A549 (cell line): ENCODE data around the gene TMPRSS11F. TPM values are rescaled to one million over a fixed set of nuclear protein-coding genes. Genes with fewer than 3 reads are reported as not detected.

ENCODE experiments used
- ATAC-seq, 2 experiments: fragments of 200-7000 bp in 1 of 2; fragments of >200 bp in 1 of 2; cut with Nextera tagmentation in 1 of 2; cut with Tn5 transposase in 1 of 2; 3 replicates each; pipeline versions ENCODE4 v1.8.0 to v1.9.1; 2018 to 2020; ENCODE audit warnings: mild to moderate bottlenecking in 1 of 2, moderate library complexity in 1 of 2
- CTCF ChIA-PET: fragments of 300-600 bp; sonication (Branson Sonifier 250); formaldehyde crosslinking; extraction: SDS; loops from one replicate; lab custom pipeline; 2021; ENCODE audit warnings: antibody characterized with exemption, inconsistent platforms; lab: Yijun Ruan, JAX
- POLR2A ChIA-PET: fragments of 350-600 bp; formaldehyde crosslinking; extraction: SDS; loops from one replicate; lab custom pipeline; 2021; ENCODE audit warnings: antibody characterized with exemption, inconsistent platforms; lab: Yijun Ruan, JAX
- DNase-seq, 2 experiments: peaks; one replicate each; pipeline versions ENCODE4 v3.0.0 to v3.0.0-alpha.2; 2011 to 2016; ENCODE audit warnings: low read depth in 1 of 2, low spot score in 1 of 2
- FAIRE-seq: peaks from 2 replicates; lab custom pipeline; 2011; peaks lifted over from hg19 to GRCh38; lab: Jason Lieb, UNC
- H3K27ac ChIP-seq, 2 experiments: fragments of >200 bp; sonication (Bioruptor Twin); formaldehyde crosslinking; 3 replicates each; pipeline ENCODE4 v1.5.1; 2016 to 2017
- H3K4me1 ChIP-seq: fragments of >200 bp; sonication (Bioruptor Twin); formaldehyde crosslinking; 3 replicates; pipeline ENCODE4 v1.6.1; 2016
- H3K4me2 ChIP-seq: fragments of >200 bp; sonication (Bioruptor Twin); formaldehyde crosslinking; 3 replicates; pipeline ENCODE4 v1.6.1; 2016
- H3K4me3 ChIP-seq: fragments of >200 bp; sonication (Bioruptor Twin); formaldehyde crosslinking; 3 replicates; pipeline ENCODE4 v1.5.1; 2016
- H3K9me3 ChIP-seq: fragments of >200 bp; sonication (Bioruptor Twin); formaldehyde crosslinking; 3 replicates; pipeline ENCODE4 v1.6.1; 2016
- CBX8 ChIP-seq: fragments of 200-600 bp; sonication (generic); IDR thresholded peaks from 2 replicates; pipeline ENCODE4 v1.6.1; 2016
- E2F6 ChIP-seq: IDR thresholded peaks from 2 replicates; pipeline ENCODE4 v1.6.1; 2012; ENCODE audit warnings: low read depth, borderline replicate concordance
- EHMT2 ChIP-seq: fragments of 200-600 bp; sonication (generic); IDR thresholded peaks from 2 replicates; pipeline ENCODE4 v1.6.1; 2016; ENCODE audit warnings: antibody characterized with exemption, low read depth, mild to moderate bottlenecking, moderate library complexity
- EP300 ChIP-seq, 2 experiments: fragments of >200 bp; sonication (Bioruptor Twin); formaldehyde crosslinking; IDR thresholded peaks; 2 replicates in 1 of 2; 3 replicates in 1 of 2; pipeline ENCODE4 v1.6.1; 2016 to 2017
- ESRRA ChIP-seq: fragments of 150-350 bp; IDR thresholded peaks from 2 replicates; pipeline ENCODE4 v1.6.1; 2014; ENCODE audit warnings: mild to moderate bottlenecking, low read length, borderline replicate concordance
- FOXS1 ChIP-seq: fragments of 250-450 bp; sonication (Bioruptor Pico); IDR thresholded peaks from 2 replicates; pipeline ENCODE4 v1.5.0; 2020; ENCODE audit warnings: mild to moderate bottlenecking, moderate library complexity
- GATA3 ChIP-seq: IDR thresholded peaks from 2 replicates; pipeline ENCODE4 v1.6.1; 2012; ENCODE audit warnings: borderline replicate concordance
- HEYL ChIP-seq: fragments of 250-450 bp; sonication (Bioruptor Pico); IDR thresholded peaks from 2 replicates; pipeline ENCODE4 v1.8.0; 2021; ENCODE audit warnings: mild to moderate bottlenecking, moderate library complexity
- HOXB13 ChIP-seq: fragments of 250-450 bp; sonication (Bioruptor Pico); IDR thresholded peaks from 2 replicates; pipeline ENCODE4 v1.5.0; 2020; ENCODE audit warnings: low read depth, mild to moderate bottlenecking, moderate library complexity
- JUN ChIP-seq, 2 experiments: fragments of >200 bp; sonication (Bioruptor Twin); formaldehyde crosslinking; IDR thresholded peaks; 2 replicates in 1 of 2; 3 replicates in 1 of 2; pipeline ENCODE4 v1.6.1; 2016 to 2017
- JUNB ChIP-seq: fragments of >200 bp; sonication (Bioruptor Twin); formaldehyde crosslinking; IDR thresholded peaks from 2 replicates; pipeline ENCODE4 v1.6.1; 2016
- KDM1A ChIP-seq: fragments of 200-600 bp; sonication (generic); IDR thresholded peaks from 2 replicates; pipeline ENCODE4 v1.6.1; 2016; ENCODE audit warnings: low read depth, mild to moderate bottlenecking
- KDM5A ChIP-seq: fragments of 200-600 bp; sonication (generic); IDR thresholded peaks from 2 replicates; pipeline ENCODE4 v1.6.1; 2016; ENCODE audit warnings: antibody characterized with exemption, mild to moderate bottlenecking
- MAFK ChIP-seq: fragments of 450-650 bp; IDR thresholded peaks from 2 replicates; pipeline ENCODE4 v1.6.1; 2014; ENCODE audit not compliant: partially characterized antibody
- MAX ChIP-seq: IDR thresholded peaks from 2 replicates; pipeline ENCODE4 v1.6.1; 2012
- MYC ChIP-seq: IDR thresholded peaks from 2 replicates; pipeline ENCODE4 v1.6.1; 2012; ENCODE audit warnings: mild to moderate bottlenecking, inconsistent platforms, low read length, improper control_type of control experiment, borderline replicate concordance
- NR3C1 ChIP-seq: fragments of >200 bp; sonication (Bioruptor Twin); formaldehyde crosslinking; IDR thresholded peaks from 3 replicates; pipeline ENCODE4 v1.6.1; 2017
- PBX3 ChIP-seq: IDR thresholded peaks from 2 replicates; pipeline ENCODE4 v1.6.1; 2012
- PHF8 ChIP-seq: fragments of 200-600 bp; sonication (generic); IDR thresholded peaks from 2 replicates; pipeline ENCODE4 v1.6.1; 2016; ENCODE audit warnings: low read depth, mild to moderate bottlenecking, antibody characterized with exemption, moderate library complexity, borderline replicate concordance
- RAD21 ChIP-seq, 2 experiments: fragments of >200 bp in 1 of 2; sonication (Bioruptor Twin) in 1 of 2; formaldehyde crosslinking in 1 of 2; IDR thresholded peaks in 1 of 2; conservative IDR thresholded peaks in 1 of 2; 2 replicates in 1 of 2; 3 replicates in 1 of 2; pipeline ENCODE4 v1.6.1; 2012 to 2018; ENCODE audit warnings: inconsistent platforms in 1 of 2
- REST ChIP-seq: fragments of 200-600 bp; sonication (generic); IDR thresholded peaks from 2 replicates; pipeline ENCODE4 v1.6.1; 2016; ENCODE audit warnings: antibody characterized with exemption, mild to moderate bottlenecking, moderate library complexity
- SMC3 ChIP-seq: fragments of >200 bp; sonication (Bioruptor Twin); formaldehyde crosslinking; IDR thresholded peaks from 3 replicates; pipeline ENCODE4 v1.6.1; 2018; ENCODE audit warnings: inconsistent platforms
- SREBF2 ChIP-seq: fragments of 450-650 bp; IDR thresholded peaks from 2 replicates; pipeline ENCODE4 v1.6.1; 2014; ENCODE audit warnings: mild to moderate bottlenecking, moderate library complexity
- TP53 ChIP-seq: fragments of 250-450 bp; sonication (Bioruptor Pico); IDR thresholded peaks from 2 replicates; pipeline ENCODE4 v1.5.0; 2021; ENCODE audit warnings: mild to moderate bottlenecking, moderate library complexity
- ZFP36 ChIP-seq: fragments of 450-650 bp; IDR thresholded peaks from 2 replicates; pipeline ENCODE4 v1.6.1; 2014; ENCODE audit warnings: borderline replicate concordance; ENCODE audit not compliant: partially characterized antibody
- ZNF302 ChIP-seq: fragments of 250-450 bp; sonication (Bioruptor Pico); IDR thresholded peaks from 2 replicates; pipeline ENCODE4 v1.9.0; 2021; ENCODE audit warnings: inconsistent platforms, mild to moderate bottlenecking, moderate library complexity
- ZSCAN20 ChIP-seq: fragments of 250-450 bp; sonication (Bioruptor Pico); IDR thresholded peaks from 2 replicates; pipeline ENCODE4 v1.8.0; 2022; ENCODE audit warnings: mild to moderate bottlenecking, moderate library complexity
- WGBS: methylation state at CpG from one replicate; pipeline ENCODE4 v1.1.6; 2017; ENCODE audit errors: missing lambda C conversion rate; 5-methylcytosine and 5-hydroxymethylcytosine counted together
- polyA plus RNA-seq, 4 experiments: library from polyadenylated mRNA; depleted of rRNA in 3 of 4; stranded (reverse); fragments of >200 nt; fragmentation: RNase III in 1 of 4; extraction: RNeasy Plus Mini Kit Qiagen cat#74134 plus additional on column Dnase treatment in 1 of 4; gene quantifications; 2 replicates in 3 of 4; 3 replicates in 1 of 4; pipeline ENCODE4 v1.2.3, GENCODE V29; 2011 to 2017

Gene TMPRSS11F
- polyA plus RNA-seq, 2 of the 4 experiments (the other 2 are of a cell fraction), result not detected

- TF ChIP-seq ESRRA (no peak), MAFK (no peak)
Observed at GRCh38 chr4:68074397-68074796, 55.3 kb downstream of the TMPRSS11F start (continued).

- Histone ChIP-seq H3K4me2 (no peak overlapping the region), H3K9me3 (no peaks in the 10 kb centered on the region), H3K4me1 (no peaks in the 10 kb centered on the region), H3K4me3 (no peak overlapping the region), H3K27ac (no peak overlapping the region)
- CTCF ChIA-PET, result no interaction called here
- ATAC-seq (no peak), FAIRE-seq (no peak), DNase-seq (no peak)
- TF ChIP-seq EHMT2 (no peak), KDM1A (no peak), SMC3 (no peak), NR3C1 (no peak), MAX (no peak), ZNF302 (CRISPR knock-in tag) (no peak), ZSCAN20 (CRISPR knock-in tag) (no peak), FOXS1 (CRISPR knock-in tag) (no peak), TP53 (CRISPR knock-in tag) (no peak), JUN (IDR thresholded peaks at IDR 0.05) (no peak), EP300 (IDR thresholded peaks at IDR 0.05) (no peak), HEYL (CRISPR knock-in tag) (no peak)
- POLR2A ChIA-PET, result no interaction called here
Observed at GRCh38 chr4:68070302-68070701, 59.4 kb downstream of the TMPRSS11F start.

- Histone ChIP-seq H3K27ac (no peak overlapping the region), H3K9me3 (no peaks in the 10 kb centered on the region), H3K4me1 (no peaks in the 10 kb centered on the region), H3K4me2 (no peak overlapping the region), H3K4me3 (no peak overlapping the region)
- ChIA-PET CTCF (no interaction called here), POLR2A (no interaction called here)
- no peak for ATAC-seq
- TF ChIP-seq SREBF2, result no peak
- no peak for TF ChIP-seq MAFK
- TF ChIP-seq E2F6, result no peak
- no peak for TF ChIP-seq JUNB
- no peak for TF ChIP-seq JUN (IDR thresholded peaks at IDR 0.05)
- TF ChIP-seq PBX3, result no peak
- no peak for TF ChIP-seq ZFP36
- no peak for FAIRE-seq
- 60% methylated on average over 8 of the region's 8 CpGs for WGBS
- no peak for DNase-seq
Observed at GRCh38 chr4:68062501-68062900, 67.2 kb downstream of the TMPRSS11F start.

GRCh38 chr4:68038272-68038671 lies 91.4 kb downstream of the TMPRSS11F start:
- 83% methylated on average over 18 of the region's 28 CpGs for WGBS
- no peak overlapping the region for H3K27ac ChIP-seq
- H3K4me2 ChIP-seq, result no peak overlapping the region
- ChIA-PET CTCF (no interaction called here), POLR2A (no interaction called here)
- no peak for DNase-seq
- no peaks in the 10 kb centered on the region for H3K9me3 ChIP-seq
- no peak overlapping the region for H3K4me3 ChIP-seq
- TF ChIP-seq REST (no peak), GATA3 (no peak), KDM5A (no peak), SMC3 (no peak), PHF8 (no peak), RAD21 (conservative IDR thresholded peaks at IDR 0.05 in 1 of 2, IDR thresholded peaks at IDR 0.05 in 1 of 2) (no peak), SREBF2 (no peak), CBX8 (no peak), MYC (no peak), HOXB13 (no peak)
- no peak for FAIRE-seq
- ATAC-seq, result no peak
- H3K4me1 ChIP-seq, result no peaks in the 10 kb centered on the region
